Measurements from ENCODE around the gene EPHB3.

Gene EPHB3

GRCh38 chr3:184543843-184544512 lies 17.6 kb upstream of the EPHB3 start:
- peak; percentile 92 for DNase-seq

- DNase-seq, result no peak
Measured at GRCh38 chr3:184544513-184544861, 17.1 kb upstream of the EPHB3 start.

- no peak for DNase-seq
Measured at GRCh38 chr3:184545769-184546168, 15.8 kb upstream of the EPHB3 start.

- DNase-seq, result no peak
Measured at GRCh38 chr3:184546252-184546651, 15.3 kb upstream of the EPHB3 start.

GRCh38 chr3:184549796-184550577 lies 11.6 kb upstream of the EPHB3 start:
- peak; percentile 74 for DNase-seq

GRCh38 chr3:184551103-184551502 lies 10.5 kb upstream of the EPHB3 start:
- DNase-seq, result no peak

GRCh38 chr3:184551614-184552256 lies 9.8 kb upstream of the EPHB3 start:
- DNase-seq, result no peak

GRCh38 chr3:184552296-184552695 lies 9.3 kb upstream of the EPHB3 start:
- no peak for DNase-seq

- no peak for DNase-seq
Measured at GRCh38 chr3:184552863-184553262, 8.7 kb upstream of the EPHB3 start.

GRCh38 chr3:184553385-184553784 lies 8.2 kb upstream of the EPHB3 start:
- DNase-seq, result no peak

GRCh38 chr3:184554461-184554860 lies 7.1 kb upstream of the EPHB3 start:
- DNase-seq, result no peak

GRCh38 chr3:184556582-184557347 lies 4.8 kb upstream of the EPHB3 start:
- DNase-seq, result no peak

GRCh38 chr3:184557348-184557950 lies 4.1 kb upstream of the EPHB3 start:
- DNase-seq, result no peak

GRCh38 chr3:184558726-184559125 lies 2.9 kb upstream of the EPHB3 start:
- no peak for DNase-seq

GRCh38 chr3:184559336-184559735 lies 2.2 kb upstream of the EPHB3 start:
- no peak for DNase-seq

- DNase-seq, result no peak
Measured at GRCh38 chr3:184560531-184560930, 1.1 kb upstream of the EPHB3 start.

GRCh38 chr3:184561913-184562877 lies 610 bp downstream of the EPHB3 start:
- DNase-seq, result peak; percentile 59

GRCh38 chr3:184562878-184563560 lies 1.4 kb downstream of the EPHB3 start:
- peak; percentile 71 for DNase-seq

GRCh38 chr3:184563561-184563925 lies 2.0 kb downstream of the EPHB3 start:
- DNase-seq, result peak; percentile 51

GRCh38 chr3:184563941-184564684 lies 2.5 kb downstream of the EPHB3 start:
- DNase-seq, result peak; percentile 44
